ENCODE data around the gene ZDHHC1.
"Not testable (repeated sequence)": the region's sequence is repeated elsewhere in the genome, so short reads cannot be mapped to it uniquely, and the experiment has no call there.

ZDHHC1 gene

DNA sequence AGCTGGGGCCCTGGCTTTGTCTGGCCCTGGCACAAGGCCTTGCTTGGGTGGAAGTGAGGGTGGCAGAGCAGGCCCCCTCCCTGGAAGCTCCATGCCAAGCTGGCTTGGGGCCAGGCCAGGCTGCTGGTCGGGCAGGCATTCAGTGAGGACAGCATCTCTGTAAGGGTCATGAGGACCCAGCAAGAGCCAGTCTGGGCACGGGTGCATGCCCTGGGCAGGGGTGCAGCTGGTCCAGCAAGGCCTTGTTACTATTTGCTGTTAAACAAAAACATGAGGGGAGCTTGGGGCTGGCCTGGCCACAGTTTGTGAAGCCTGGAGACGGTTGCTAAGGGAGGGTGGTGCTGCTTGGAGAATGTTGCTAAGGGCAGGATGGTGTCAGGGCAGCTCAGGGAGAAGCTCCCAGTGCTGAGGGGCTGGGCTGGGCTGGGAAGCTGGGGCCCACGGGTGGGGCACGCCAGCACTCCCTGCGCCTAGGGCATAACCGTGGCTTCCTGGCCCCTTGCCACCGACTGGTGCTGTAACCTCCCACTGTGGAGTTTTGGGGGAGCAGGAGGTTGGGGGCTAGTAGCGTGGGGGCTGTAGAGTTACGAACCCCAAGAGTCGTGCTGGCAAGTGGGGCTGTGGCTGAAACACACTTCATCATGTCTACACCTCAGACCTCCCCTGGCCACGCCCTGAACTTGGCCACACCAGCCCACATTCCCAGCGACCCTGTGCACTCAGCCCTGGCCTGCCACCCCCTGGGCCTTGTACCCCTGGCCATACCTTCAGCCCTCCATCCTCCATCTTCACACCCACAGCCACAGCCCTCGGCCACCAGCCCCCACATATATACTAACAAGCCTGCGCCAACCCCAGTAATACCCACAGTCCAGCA lies 24.6 kb downstream of the ZDHHC1 start:
- no peak for DNase-seq

DNA sequence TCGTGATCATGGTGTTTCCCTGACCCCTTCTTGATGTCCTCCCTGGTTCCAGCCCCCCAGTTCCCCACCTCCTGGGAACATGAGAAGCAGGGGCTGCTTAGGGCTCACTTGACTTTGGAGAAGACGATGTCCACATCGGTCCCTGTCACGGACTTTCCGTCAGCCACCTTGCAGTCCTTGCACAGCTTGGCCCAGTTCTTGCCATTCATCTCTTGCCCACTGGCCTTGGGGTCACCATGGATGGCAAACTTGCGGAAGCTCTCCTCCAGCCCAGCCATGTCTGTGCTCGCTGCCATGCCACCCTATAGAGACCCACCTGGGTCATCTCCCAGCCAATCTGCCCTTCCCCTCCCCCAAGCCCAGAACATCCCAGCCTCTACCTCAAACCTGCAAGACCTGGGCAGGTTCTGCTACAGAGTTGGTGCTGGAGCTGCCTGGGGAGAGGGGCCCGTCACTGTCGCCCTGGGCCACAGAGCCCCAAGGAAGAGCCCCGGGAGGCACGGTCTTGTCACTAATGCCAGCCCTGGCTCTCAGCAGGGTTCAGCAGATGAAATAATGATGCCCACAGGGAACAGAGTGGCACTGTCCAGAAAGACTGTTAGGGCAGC lies 25.4 kb downstream of the ZDHHC1 start:
- DNase-seq, result no peak

DNA sequence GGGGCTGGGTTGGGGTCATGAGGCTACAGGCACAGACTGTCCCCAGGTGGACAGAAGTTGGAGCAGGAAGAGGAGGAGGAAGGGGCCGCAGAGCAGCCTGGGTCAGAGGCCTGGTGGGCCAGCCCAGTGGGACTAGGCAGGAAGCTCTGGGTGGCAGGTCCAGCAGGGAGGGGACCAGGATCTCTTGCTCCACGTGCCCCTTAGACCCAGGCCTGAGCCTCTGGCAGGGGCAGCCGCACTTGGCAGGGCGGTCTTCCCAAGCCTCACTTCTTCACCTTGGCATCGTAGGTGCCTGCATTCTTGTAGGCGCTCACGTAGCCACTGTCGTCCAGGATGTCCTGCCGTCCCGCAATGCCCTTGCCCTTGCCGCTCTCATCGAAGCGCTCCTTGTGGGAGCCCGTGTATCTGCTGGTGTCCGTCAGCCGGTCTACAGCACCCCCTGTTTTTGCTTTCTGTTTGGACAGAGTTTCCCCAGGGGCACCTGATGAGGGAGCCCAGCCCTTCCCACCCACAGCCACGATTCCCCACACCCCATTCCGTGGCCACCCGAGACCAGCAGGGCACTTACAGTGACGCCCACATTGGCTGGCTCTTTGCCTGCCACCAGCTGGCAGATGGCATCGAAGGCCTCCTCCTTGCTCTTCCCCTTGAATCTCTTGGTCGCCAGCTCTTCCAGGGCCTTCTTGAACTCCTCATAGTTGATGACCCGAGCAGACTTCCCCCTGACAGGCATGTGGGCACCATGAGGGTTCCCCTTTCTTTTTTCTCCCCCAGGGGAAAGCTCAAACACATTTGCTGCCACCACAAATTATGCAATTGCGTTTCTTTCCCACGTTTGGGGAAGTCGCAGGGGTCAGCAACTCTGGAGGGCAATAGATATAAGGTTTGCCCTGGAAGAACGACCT lies 26.1 kb downstream of the ZDHHC1 start:
- DNase-seq, result no peak

DNA sequence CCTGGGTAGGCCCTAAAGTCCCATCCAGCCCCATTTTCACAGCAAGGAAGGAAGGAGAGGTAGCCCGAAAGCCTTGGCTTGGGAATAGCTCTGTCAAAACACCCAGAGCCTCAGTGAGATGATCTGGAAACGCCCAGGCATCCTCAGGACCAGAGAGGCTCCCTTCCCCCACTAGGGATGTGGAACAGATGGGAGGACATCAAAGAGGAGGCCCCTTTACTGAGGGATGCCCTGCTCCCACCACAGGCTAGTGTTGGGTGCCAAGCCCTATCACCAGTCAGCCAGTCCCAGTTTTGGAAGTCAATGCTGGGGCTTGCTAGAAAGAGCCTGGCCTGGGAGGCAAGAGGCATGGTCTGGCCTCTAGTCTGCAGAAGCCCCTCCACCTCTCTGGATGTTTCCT lies 27.7 kb downstream of the ZDHHC1 start:
- no peak for DNase-seq

DNA sequence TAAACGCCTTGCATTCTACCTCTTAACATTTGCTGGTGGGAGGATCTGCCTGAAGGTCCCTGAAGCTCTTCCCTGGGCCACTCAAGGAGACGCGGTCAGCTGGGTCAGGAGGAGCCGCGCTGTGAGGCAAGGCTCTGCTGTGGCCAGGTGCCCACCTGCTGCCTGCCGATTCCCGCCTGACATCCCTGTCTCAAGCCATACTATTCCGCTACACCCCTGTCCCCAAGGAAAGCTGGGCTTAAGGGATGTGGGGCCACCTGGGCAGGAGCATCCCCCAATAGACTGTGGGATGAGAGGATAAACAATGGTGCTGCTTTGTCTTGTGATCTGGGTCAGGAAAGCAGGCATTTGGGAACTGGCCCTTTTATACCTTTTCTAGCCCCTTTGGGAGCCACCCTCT lies 28.1 kb downstream of the ZDHHC1 start:
- DNase-seq, result no peak

- DNase-seq, result no peak
These were observed 28.7 kb downstream of the ZDHHC1 start for GRCh38 chr16:67387479-67388079.

DNA sequence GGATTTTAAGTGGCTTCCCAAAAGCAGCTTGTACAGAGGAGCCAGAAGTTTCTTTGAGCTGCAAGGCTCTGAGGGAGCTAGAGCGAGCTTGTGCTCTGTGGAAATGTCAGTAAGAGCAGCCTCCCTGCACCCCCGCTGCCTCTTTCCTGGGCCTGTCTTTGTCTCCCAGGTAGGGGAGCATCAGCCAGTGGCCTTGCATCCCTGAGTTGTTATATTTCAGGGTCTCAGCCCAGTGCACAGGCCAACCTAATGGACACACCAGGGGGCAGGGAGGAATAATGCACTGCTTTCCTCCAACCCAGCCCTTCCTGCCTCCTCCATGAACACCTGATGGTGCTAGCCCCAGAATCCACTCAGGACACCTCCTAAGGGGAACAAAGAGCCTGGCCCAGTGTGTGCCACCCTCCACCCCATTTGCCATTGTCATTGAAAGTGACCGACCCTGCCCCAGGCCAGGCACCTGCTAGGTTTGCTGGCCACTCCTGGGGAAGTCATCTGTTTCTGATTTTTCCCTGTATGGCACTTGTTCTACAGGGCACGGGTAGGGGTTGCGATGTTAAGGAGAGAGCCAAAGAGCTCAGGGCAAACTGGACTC lies 29.3 kb downstream of the ZDHHC1 start:
- no peak for DNase-seq

DNA sequence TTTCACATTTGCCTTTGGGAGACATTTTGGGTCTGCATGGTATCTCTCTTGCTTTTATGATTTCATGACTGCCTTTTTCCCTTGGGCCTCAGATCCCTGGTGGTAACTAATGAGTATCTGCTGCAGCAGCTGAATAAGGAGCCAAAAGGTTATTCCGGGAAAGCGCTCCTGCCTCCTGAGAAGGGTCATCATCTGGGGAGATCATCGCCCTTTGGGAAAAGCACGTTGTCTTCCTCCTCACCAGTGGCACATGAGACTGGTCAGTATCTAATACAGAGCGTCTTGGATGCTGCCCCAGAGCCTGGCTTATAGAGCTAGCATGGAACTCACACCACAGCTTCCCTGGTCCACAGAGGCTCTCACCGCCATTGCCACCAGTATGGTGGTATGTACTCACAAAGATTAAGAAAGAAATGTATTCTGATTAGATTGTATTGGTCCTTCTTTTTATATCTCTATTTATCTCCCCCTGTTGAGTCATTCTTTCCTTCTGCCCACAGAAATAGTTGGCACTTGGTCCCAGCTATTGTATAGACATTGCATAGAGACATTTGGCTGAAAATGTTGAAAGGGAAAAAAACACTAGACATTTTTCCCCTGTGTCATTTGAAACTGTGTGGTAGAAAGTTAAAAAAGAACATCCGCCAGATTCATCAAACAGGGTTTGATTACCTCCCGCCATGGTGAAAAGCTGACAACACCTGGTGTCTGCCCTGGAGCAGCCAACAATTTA lies 31.3 kb downstream of the ZDHHC1 start:
- no peak for DNase-seq

DNA sequence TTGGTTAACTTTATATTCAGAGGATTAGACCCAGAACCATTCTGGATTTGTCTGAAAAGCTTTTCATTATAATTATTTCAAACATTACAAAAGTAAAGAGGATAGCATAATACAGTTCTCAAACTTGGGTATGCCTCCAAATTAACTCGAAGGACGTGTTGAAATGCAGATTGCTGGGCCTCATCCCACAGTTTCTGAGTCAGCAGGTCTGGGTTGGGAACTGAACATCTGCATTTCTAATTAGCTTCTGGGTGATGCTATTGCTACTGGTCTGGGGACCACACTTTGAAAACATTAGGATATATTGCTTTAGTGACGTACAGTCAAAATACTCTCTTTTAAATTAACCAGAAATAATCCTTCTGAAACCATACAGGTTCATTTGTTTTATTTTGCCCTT lies 33.0 kb downstream of the ZDHHC1 start:
- no peak for DNase-seq

- no peak for DNase-seq
These were observed 37.6 kb downstream of the ZDHHC1 start for GRCh38 chr16:67378642-67379041.

DNA sequence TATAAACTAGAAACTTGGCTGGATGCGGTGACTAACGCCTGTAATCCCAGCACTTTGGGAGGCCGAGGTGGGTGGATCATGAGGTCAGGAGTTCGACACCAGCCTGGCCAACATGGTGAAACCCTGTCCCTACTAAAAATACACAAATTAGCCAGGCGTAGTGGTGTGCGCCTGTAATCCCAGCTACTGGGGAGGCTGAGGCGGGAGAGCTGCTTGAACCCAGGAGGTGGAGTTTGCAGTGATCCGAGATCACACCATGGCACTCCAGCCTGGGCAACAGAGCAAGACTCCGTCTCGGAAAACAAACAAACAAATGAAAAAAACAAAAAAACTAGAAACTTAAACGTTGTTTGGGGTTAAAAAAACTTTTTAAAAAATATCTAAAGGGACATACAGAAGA lies 40.3 kb downstream of the ZDHHC1 start:
- not testable (repeated sequence) for DNase-seq

DNA sequence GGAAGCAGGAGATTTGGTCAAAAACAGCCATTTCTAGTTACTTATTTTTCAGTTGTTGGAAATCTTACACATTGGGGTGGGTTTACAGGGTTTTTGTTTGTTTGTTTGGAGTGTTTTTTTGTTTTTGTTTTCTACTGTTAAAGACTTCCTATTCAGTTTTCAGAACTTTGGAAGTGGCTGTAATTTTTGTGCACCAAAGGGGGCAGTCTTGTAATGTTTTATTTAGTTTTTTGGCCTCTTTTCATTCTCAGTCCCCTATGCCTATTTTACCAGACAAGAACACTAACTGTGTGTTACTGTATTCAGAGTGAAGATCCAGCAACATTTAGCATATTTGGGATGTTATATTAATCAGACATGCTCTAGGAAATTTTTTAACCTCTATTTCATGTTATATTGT lies 43.6 kb downstream of the ZDHHC1 start:
- peak; percentile 29 for DNase-seq

GRCh38 chr16:67370661-67371060 lies 45.6 kb downstream of the ZDHHC1 start:
- DNase-seq, result no peak

DNA sequence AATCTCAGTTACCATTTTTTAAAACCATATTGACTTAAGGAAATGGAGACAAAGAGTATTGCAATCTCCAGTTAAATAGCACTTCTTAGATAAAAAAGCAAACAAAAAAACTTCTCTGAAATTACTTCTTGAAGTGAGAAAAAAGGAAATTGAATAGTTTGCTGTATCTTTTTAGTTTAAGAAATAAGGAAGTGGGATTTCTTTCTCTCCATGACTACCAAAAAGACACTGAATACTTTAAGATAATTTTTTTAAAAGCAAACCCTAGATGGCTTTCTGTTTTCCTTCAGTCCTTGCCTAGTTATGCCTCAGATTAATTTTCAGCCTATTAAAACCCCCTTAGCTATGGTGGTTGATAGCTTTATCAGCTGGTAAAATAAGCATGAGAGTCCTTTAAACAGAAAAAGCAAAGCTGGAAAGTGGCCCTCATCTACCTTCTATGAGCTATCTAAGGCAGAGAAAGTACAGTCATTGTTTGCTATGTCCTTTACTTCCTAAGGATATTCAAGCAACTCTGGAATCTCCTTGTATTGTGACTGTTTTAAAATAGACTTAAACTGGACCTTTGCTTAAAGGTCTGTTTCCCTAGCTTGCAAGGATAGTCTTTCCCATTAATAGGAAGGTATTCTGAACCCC lies 51.6 kb downstream of the ZDHHC1 start:
- DNase-seq, result no peak

GRCh38 chr16:67361038-67361437 lies 55.2 kb downstream of the ZDHHC1 start:
- no peak for DNase-seq

- not testable (repeated sequence) for DNase-seq
These were observed 56.6 kb downstream of the ZDHHC1 start for GRCh38 chr16:67359540-67360269.

- DNase-seq, result no peak
These were observed 58.7 kb downstream of the ZDHHC1 start for GRCh38 chr16:67357561-67357960.

- no peak for DNase-seq
These were observed 59.9 kb downstream of the ZDHHC1 start for GRCh38 chr16:67356396-67356795.

DNA sequence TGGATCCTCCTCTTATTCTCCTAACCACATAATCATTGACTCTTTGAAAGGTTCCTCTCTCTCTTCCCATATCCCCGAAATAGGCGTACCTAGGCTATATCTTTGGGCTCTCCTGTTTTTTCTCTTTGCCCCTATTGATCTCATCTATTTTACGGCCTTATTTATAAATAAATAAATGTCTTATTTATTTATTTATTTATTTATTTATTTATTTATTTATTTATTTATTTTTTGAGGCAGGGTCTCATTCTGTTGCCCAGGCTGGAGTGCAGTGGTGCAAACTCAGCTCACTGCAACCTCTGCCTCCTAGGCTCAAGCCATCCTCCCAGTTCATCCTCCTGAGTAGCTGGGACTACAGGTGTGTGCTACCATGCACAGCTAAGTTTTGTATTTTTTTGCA lies 63.8 kb downstream of the ZDHHC1 start:
- not testable (repeated sequence) for DNase-seq

DNA sequence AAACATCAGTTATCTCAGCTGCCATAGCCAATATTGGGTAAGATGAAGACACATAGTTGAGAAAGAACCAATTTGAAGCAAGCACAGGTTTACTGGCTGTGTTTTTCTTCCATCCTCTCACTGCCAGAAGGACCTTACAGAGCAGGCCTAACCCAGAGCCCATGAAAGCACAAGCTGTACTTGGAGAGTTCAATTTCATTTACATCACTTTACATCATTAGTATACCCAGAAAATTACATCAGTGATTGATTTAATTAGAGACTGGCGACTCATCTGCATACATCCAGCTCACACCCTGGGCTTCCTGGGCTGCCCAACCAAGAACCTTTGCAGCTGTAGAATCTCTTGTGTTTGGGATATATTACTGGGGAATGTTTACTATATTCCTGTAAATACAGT lies 66.0 kb downstream of the ZDHHC1 start:
- DNase-seq, result no peak

DNA sequence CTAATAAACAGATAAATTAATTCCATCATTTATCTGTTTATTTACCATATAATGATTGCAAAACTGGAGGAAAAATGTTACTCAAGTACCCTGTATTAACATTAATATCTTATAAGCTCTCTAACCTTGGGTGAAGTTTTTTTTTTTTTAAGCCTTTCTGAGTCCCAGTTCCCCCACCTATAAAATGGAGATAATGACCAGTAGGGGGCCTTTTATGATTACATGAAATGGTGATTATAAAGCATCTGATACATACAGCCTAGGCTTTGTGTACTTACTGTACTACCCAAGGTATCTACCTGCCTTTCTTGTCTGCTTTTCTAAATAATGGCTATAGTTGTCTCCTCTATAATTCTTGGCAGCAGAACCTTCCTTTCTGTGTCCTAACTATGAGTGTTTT lies 67.1 kb downstream of the ZDHHC1 start:
- peak; percentile 41 for DNase-seq

All from NCI-H1694 treated with DMSO at 0.1 percent for 48 hours (cell line).